Measurements from ENCODE around the gene TPRG1L.

DNA sequence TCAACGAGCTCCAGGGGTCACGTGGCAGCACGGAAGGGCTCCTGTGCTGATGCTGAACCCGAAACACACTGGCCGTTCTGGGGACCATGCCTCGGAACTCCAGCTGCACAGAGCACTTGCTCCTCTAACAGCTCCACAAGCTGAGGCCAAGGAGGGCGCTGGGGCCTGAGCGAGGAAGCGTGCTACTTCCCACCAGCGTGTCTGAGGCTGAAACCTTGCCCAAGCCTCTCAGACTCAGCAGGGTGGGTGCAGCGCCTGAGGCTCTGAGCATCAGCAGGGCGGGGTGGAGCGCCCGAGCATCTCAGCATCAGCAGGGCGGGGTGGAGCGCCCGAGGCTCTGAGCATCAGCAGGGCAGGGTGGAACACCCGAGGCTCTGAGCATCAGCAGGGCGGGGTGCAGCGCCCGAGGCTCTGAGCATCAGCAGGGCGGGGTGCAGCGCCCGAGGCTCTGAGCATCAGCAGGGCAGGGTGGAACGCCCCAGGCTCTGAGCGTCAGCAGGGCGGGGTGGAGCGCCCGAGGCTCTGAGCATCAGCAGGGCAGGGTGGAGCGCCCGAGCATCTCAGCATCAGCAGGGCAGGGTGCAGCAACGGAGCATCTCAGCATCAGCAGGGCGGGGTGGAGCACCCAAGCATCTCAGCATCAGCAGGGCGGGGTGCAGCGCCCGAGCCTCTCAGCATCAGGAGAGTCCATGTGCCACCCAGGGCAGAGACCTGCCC lies 15.5 kb downstream of the TPRG1L start:
- no peak for TF ChIP-seq ELF4 (IDR thresholded peaks at IDR 0.05)
- TF ChIP-seq, protein P1, sequence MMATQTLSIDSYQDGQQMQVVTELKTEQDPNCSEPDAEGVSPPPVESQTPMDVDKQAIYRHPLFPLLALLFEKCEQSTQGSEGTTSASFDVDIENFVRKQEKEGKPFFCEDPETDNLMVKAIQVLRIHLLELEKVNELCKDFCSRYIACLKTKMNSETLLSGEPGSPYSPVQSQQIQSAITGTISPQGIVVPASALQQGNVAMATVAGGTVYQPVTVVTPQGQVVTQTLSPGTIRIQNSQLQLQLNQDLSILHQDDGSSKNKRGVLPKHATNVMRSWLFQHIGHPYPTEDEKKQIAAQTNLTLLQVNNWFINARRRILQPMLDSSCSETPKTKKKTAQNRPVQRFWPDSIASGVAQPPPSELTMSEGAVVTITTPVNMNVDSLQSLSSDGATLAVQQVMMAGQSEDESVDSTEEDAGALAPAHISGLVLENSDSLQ (IDR thresholded peaks at IDR 0.05) = no peak
- TF ChIP-seq L3MBTL2 (conservative IDR thresholded peaks at IDR 0.05) = no peak
- TF ChIP-seq NFRKB (IDR thresholded peaks at IDR 0.05) = no peak
- TF ChIP-seq BHLHE40 (IDR thresholded peaks at IDR 0.05; ENCODE audit: borderline replicate concordance) = no peak
- TF ChIP-seq SP1 (IDR thresholded peaks at IDR 0.05) = no peak
- TF ChIP-seq SUZ12 (IDR thresholded peaks at IDR 0.05) = no peak
- no peak for TF ChIP-seq HDGF (IDR thresholded peaks at IDR 0.05; ENCODE audit: borderline replicate concordance)
- TF ChIP-seq ARNT (IDR thresholded peaks at IDR 0.05) = no peak

All from HEK293T (cell line).